ENCODE results near the gene TMED4.

TMED4 gene
- 130 to 170 (median 147) reads per million in 3 donors for total RNA-seq

DNA sequence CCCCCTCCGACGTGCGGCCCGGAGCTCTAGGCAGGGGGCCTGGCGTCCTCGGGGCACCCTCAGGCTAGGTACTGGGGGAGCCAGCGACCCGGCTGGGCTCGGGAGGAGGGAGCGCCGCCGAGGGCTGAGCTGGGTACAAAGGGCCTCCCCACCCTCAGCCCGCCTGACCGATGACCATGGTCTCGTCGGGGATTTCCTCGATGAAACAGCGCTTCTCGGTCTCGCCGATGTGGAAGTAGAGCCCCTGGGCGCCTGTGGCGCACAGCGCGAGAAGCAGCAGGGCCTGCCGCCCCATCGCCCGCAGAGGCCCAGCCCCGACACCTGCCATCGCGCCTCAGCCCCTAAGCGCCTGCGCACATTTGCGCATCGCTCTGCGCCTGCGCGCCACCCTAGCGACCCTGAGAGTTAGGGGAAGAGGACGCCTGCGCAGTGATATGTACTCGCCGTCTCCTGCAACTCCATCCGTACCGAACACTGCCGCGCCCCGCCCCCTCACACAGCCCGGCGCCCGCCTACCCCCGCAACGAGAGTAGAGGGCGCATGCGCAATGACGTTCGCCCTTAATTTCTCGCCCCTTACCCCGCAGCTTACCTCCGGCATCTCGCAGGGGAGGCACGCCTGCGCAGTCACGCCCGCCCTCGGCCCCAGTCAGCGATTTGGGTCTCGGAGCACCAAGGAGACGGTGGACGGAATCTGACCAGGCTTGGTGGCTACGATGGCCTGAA, at the start of gene TMED4:
Gene TMED4 (minus strand): TSS at position 353 of the 725 bp plus-strand sequence. CDS start 25 bp downstream, at position 328.
- peak; percentile 100 for DNase-seq
- peaks cover 24% of the 10 kb centered on the region for H3K4me1 ChIP-seq (ENCODE audit: control insufficient read depth, insufficient read depth, low read length, poor library complexity, severe bottlenecking)
- H3K4me3 ChIP-seq (ENCODE audit: insufficient read depth, low read depth, low read length, poor library complexity, severe bottlenecking): peak within 1 kb of the TSS; percentile 63
- no peaks in the 10 kb centered on the region for H3K9me3 ChIP-seq (ENCODE audit: control insufficient read depth, low read length)
- no peaks in the 10 kb centered on the region for H3K27me3 ChIP-seq (replicated peaks; ENCODE audit: control insufficient read depth, insufficient read depth, low read length, poor library complexity, severe bottlenecking)
- H3K27ac ChIP-seq (ENCODE audit: insufficient read depth, low read length, poor library complexity, severe bottlenecking): peak within 1 kb of the TSS; percentile 96
- peaks cover 25% of the 10 kb centered on the region for H3K36me3 ChIP-seq (ENCODE audit: control insufficient read depth, insufficient read depth, low read length)

DNA sequence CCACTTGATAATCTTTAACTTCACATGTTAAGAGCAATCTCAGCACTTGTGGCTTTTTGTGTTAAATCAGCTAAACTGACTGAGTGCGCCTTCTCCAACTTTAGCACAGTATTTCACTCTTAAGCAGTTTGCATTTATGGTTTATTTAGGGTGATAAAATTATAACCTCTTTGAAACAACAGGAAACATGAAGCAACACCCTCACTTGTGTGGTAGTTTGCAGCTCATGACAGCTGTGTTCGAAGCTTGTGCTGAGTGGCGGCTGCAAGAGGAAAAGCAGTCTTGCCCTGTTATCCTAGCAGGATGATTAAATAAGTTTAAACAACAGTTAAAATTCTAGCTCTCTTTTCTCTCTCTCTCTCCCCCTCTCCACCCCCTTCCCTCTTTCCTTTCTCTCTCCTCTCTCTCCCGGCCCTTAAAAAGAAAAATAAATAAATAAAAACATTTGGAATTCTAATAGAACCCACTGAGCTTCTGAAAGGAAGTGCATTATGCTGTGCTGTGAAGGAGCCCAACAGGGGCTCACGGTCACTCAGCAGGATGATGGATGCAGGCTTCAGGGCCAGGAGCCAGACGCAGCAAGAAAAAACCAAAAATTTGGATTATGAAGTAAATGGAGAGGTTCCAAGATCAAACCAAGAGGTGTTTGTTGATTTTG, 49.6 kb upstream of the TMED4 start:
- H3K9me3 ChIP-seq (ENCODE audit: control insufficient read depth, low read length): no peaks in the 10 kb centered on the region
- peak overlapping the region; percentile 98 for H3K27ac ChIP-seq (ENCODE audit: insufficient read depth, low read length, poor library complexity, severe bottlenecking)
- H3K36me3 ChIP-seq (ENCODE audit: control insufficient read depth, insufficient read depth, low read length): peaks cover 3% of the 10 kb centered on the region
- H3K4me3 ChIP-seq (ENCODE audit: insufficient read depth, low read depth, low read length, poor library complexity, severe bottlenecking): peak overlapping the region; percentile 22
- peaks cover 78% of the 10 kb centered on the region for H3K4me1 ChIP-seq (ENCODE audit: control insufficient read depth, insufficient read depth, low read length, poor library complexity, severe bottlenecking)
- no peaks in the 10 kb centered on the region for H3K27me3 ChIP-seq (replicated peaks; ENCODE audit: control insufficient read depth, insufficient read depth, low read length, poor library complexity, severe bottlenecking)
- peak in 2 of 3 donors; percentile 26 to 45 for DNase-seq

DNA sequence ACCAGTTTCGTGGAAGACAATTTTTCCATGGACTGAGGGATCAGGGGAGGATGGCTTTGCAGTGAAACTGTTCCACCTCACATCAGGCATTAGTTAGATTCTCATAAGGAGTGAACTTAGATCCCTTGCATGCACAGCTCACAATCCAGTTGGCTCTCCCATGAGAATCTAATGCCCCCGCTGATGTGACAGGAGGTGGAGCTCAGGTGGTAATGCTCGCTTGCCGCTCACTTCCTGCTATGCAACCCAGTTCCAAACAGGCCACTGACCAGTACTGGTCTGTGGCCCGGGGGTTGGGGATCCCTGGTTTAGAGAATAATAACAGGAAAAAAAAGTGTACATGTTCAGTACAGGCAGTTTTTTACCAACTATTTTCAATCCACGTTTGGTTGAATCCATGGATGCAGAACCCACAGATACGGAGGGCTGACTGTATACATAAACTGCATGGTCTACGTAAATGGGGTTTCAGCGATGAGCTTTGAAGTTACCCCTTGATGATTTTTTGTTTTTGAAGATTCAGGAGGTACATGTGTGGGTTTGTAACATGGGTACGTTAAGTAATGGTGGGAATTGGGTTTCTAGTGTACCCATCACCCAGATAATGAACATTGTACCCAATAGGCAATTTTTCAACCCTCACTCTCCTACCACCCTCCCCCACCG, 48.9 kb upstream of the TMED4 start:
- Histone ChIP-seq H3K27me3 (replicated peaks; ENCODE audit: control insufficient read depth, insufficient read depth, low read length, poor library complexity, severe bottlenecking) (no peaks in the 10 kb centered on the region), H3K27ac (ENCODE audit: insufficient read depth, low read length, poor library complexity, severe bottlenecking) (peak overlapping the region; percentile 98), H3K9me3 (ENCODE audit: control insufficient read depth, low read length) (no peaks in the 10 kb centered on the region), H3K4me1 (ENCODE audit: control insufficient read depth, insufficient read depth, low read length, poor library complexity, severe bottlenecking) (peaks cover 78% of the 10 kb centered on the region), H3K36me3 (ENCODE audit: control insufficient read depth, insufficient read depth, low read length) (peaks cover 8% of the 10 kb centered on the region), H3K4me3 (ENCODE audit: insufficient read depth, low read depth, low read length, poor library complexity, severe bottlenecking) (no peak overlapping the region)
- DNase-seq: no peak

DNA sequence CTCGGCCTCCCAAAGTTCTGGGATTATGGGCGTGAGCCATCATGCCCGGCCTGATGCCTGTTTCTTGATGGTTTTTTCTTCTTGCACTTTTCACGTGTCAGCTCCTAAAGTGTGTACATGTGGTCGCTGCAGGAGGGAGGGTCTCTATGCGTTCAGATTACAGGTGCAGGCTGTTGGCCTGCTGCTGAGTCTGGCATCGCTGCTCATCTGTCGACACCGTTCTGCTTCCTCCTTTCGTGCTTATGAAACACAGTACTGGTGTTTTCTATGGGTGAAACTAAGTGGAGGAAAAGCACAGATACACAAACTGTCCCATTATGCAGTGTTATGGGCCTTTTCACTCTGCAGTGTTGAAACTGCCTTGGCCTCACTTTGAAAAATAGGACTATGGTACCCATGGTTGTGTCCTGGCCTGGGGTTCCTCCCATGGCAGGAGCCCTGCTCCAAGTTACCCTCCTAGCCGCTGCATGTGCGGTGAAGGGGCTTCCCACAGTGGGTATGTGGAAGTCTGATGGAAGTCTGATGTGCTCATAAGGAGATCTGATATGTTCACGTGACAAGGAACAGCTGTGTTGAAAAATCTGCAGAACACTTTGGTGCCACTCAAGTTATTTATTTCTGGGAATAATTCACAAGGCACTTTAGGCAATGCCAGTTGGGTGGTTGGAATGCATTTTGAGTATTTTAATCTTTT, 47.9 kb upstream of the TMED4 start:
- no peaks in the 10 kb centered on the region for H3K9me3 ChIP-seq (ENCODE audit: control insufficient read depth, low read length)
- peaks cover 8% of the 10 kb centered on the region for H3K36me3 ChIP-seq (ENCODE audit: control insufficient read depth, insufficient read depth, low read length)
- DNase-seq: no peak
- peaks cover 78% of the 10 kb centered on the region for H3K4me1 ChIP-seq (ENCODE audit: control insufficient read depth, insufficient read depth, low read length, poor library complexity, severe bottlenecking)
- H3K4me3 ChIP-seq (ENCODE audit: insufficient read depth, low read depth, low read length, poor library complexity, severe bottlenecking): no peak overlapping the region
- H3K27ac ChIP-seq (ENCODE audit: insufficient read depth, low read length, poor library complexity, severe bottlenecking): peak overlapping the region; percentile 98
- no peaks in the 10 kb centered on the region for H3K27me3 ChIP-seq (replicated peaks; ENCODE audit: control insufficient read depth, insufficient read depth, low read length, poor library complexity, severe bottlenecking)

DNA sequence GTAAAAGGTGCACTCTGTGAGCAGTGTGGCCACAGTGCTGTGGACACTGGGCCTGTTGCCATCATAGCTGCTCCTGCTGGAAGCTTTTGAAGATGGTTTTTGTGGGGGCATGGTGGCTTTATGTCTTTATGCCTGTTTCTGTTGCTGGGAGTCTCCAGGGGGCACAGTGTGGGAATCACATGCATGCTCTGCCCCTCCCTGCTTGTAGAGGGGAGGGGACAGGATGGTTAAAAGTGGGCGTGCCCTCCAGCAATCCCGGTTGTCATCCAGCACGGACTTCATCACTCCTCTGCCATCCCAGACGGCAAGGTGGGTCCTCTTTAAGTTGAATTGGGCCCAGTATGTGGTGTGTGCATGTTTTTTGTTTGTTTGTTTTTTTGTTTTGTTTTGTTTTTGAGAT, 44.6 kb upstream of the TMED4 start:
- Histone ChIP-seq H3K36me3 (ENCODE audit: control insufficient read depth, insufficient read depth, low read length) (peaks cover 8% of the 10 kb centered on the region), H3K4me1 (ENCODE audit: control insufficient read depth, insufficient read depth, low read length, poor library complexity, severe bottlenecking) (peaks cover 67% of the 10 kb centered on the region), H3K9me3 (ENCODE audit: control insufficient read depth, low read length) (no peaks in the 10 kb centered on the region), H3K27ac (ENCODE audit: insufficient read depth, low read length, poor library complexity, severe bottlenecking) (peak overlapping the region; percentile 76), H3K27me3 (replicated peaks; ENCODE audit: control insufficient read depth, insufficient read depth, low read length, poor library complexity, severe bottlenecking) (no peaks in the 10 kb centered on the region), H3K4me3 (ENCODE audit: insufficient read depth, low read depth, low read length, poor library complexity, severe bottlenecking) (no peak overlapping the region)
- DNase-seq: no peak

DNA sequence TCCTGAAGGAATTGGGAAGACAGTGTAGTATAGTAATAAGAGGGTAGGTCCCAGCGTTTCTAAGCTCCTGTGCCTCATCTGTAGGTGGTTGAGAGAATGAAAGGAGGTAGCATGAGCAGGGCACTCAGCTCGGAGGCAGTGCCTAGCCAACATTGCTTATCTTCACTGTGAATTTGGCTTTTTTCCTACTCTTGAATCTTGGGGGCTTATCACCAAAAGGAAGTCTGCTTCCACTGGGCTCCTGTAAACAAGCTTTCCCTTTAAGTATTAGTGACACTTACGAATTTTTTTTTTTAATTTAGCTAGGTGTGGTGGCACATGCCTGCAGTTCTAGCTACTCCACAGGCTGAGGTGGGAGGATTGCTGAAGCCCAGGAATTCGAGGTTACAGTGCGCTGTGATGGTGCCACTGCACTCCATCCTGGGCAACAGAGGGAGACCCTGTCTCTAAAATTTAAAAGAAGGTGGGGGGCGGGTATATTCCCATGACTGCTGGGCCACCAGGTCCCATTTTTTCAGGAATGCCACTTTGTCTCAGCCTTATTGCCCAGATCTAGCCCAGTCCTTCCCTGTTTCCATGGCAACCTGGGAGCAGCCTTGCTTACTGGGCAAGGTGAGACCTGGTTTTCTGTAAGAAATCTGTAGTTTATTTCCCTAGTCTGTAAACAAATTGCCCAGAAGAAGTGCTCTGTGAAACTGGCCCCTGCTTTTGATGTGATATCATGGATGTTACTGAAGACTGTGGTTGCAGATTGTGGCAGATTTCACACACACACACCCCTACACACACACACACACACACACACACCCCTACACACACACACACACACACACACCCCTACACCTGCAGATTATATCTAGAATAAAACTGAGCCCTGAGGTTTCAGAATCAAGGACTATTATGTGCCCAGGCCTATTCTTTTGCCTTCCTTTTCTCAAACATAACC, 43.8 kb upstream of the TMED4 start:
- Histone ChIP-seq H3K4me3 (ENCODE audit: insufficient read depth, low read depth, low read length, poor library complexity, severe bottlenecking) (no peak overlapping the region), H3K4me1 (ENCODE audit: control insufficient read depth, insufficient read depth, low read length, poor library complexity, severe bottlenecking) (peaks cover 60% of the 10 kb centered on the region), H3K9me3 (ENCODE audit: control insufficient read depth, low read length) (no peaks in the 10 kb centered on the region), H3K36me3 (ENCODE audit: control insufficient read depth, insufficient read depth, low read length) (peaks cover 8% of the 10 kb centered on the region), H3K27me3 (replicated peaks; ENCODE audit: control insufficient read depth, insufficient read depth, low read length, poor library complexity, severe bottlenecking) (no peaks in the 10 kb centered on the region), H3K27ac (ENCODE audit: insufficient read depth, low read length, poor library complexity, severe bottlenecking) (peak overlapping the region; percentile 76)
- peak in 1 of 3 donors; percentile 16 for DNase-seq

DNA sequence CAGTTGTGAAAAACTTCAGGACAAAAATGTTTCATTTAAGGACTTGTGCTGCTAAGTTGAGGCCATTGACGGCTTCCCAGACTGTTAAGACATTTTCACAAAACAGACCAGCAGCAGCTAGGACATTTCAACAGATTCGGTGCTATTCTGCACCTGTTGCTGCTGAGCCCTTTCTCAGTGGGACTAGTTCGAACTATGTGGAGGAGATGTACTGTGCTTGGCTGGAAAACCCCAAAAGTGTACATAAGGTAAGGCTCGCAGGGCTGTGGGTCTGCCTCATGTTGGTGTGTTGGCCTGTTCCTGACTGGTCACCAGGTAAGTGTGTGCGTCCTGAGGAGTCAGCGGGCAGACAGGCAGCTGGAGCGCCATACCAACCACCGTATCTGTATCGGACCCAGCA, 42.3 kb upstream of the TMED4 start:
- H3K36me3 ChIP-seq (ENCODE audit: control insufficient read depth, insufficient read depth, low read length): peaks cover 10% of the 10 kb centered on the region
- H3K4me1 ChIP-seq (ENCODE audit: control insufficient read depth, insufficient read depth, low read length, poor library complexity, severe bottlenecking): peaks cover 47% of the 10 kb centered on the region
- no peaks in the 10 kb centered on the region for H3K27me3 ChIP-seq (replicated peaks; ENCODE audit: control insufficient read depth, insufficient read depth, low read length, poor library complexity, severe bottlenecking)
- no peak for DNase-seq
- H3K4me3 ChIP-seq (ENCODE audit: insufficient read depth, low read depth, low read length, poor library complexity, severe bottlenecking): no peak overlapping the region
- no peaks in the 10 kb centered on the region for H3K9me3 ChIP-seq (ENCODE audit: control insufficient read depth, low read length)
- H3K27ac ChIP-seq (ENCODE audit: insufficient read depth, low read length, poor library complexity, severe bottlenecking): peak overlapping the region; percentile 76

DNA sequence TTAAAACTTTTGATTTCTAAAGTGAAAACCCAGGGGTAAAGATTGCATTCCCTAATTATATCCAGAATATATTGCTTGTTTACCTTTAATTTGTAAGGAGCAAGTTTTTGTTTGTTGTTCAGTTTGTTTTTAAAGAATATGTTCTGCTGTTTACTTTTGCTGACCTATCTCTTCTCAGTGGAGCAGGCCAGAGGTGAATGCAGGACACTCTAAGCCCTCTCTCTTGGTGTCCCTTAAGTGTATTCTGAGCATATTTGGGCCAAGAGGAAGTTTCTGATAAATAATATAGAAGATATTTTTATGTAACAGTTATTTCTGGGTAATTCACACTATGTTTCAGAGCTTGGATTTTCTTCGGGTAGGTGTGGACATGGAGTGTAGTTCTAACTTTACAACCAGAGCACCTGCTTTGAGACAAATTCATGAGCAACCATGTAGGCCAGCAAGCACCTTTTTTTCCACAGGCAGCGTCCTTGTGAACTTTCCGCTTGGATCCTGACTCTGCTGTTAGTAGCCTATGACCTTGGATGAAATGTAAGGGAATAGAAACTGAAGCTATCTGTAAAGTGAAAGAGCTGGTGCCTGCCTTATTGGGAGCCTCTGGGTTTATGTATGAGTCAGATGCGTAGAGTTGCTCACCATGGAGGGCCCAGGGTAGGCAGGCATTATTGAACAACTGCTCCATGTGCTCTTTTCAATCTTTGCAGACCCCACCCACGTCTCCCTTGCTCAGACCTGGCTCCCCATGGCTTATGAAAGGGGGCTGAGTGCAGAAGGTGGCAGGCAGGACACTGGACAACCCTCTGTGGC, 40.5 kb upstream of the TMED4 start:
- Histone ChIP-seq H3K36me3 (ENCODE audit: control insufficient read depth, insufficient read depth, low read length) (peaks cover 15% of the 10 kb centered on the region), H3K27me3 (replicated peaks; ENCODE audit: control insufficient read depth, insufficient read depth, low read length, poor library complexity, severe bottlenecking) (no peaks in the 10 kb centered on the region), H3K27ac (ENCODE audit: insufficient read depth, low read length, poor library complexity, severe bottlenecking) (peak overlapping the region; percentile 76), H3K9me3 (ENCODE audit: control insufficient read depth, low read length) (no peaks in the 10 kb centered on the region), H3K4me3 (ENCODE audit: insufficient read depth, low read depth, low read length, poor library complexity, severe bottlenecking) (peak overlapping the region; percentile 23), H3K4me1 (ENCODE audit: control insufficient read depth, insufficient read depth, low read length, poor library complexity, severe bottlenecking) (peaks cover 60% of the 10 kb centered on the region)
- DNase-seq: no peak

Data from effector memory CD4-positive, alpha-beta T cell (primary cell).